Sigmoid colon (tissue), 4 donors: ENCODE measurements around the gene BCAS3.

ENCODE experiments used
- POLR2A ChIP-seq, 2 donors: fragments of 450-650 bp; IDR thresholded peaks; one replicate each; pipeline ENCODE4 v1.6.1; 2016; ENCODE audit warnings: antibody characterized with exemption in 2 of 2, mild to moderate bottlenecking in 2 of 2, moderate library complexity in 2 of 2
- POLR2AphosphoS5 ChIP-seq, 4 donors: sonication (generic); formaldehyde crosslinking; IDR thresholded peaks; one replicate each; pipeline ENCODE4 v1.6.1; 2017; ENCODE audit warnings: antibody characterized with exemption in 4 of 4
- TF ChIP-seq, protein P1 (sequence below), 4 experiments: fragments of 450-650 bp in 3 of 4; fragments of 200-600 bp in 1 of 4; IDR thresholded peaks; one replicate each; pipeline ENCODE4 v1.5.1; 2016 to 2019; ENCODE audit warnings: antibody characterized with exemption in 4 of 4, mild to moderate bottlenecking in 3 of 4, moderate library complexity in 2 of 4

DNA sequence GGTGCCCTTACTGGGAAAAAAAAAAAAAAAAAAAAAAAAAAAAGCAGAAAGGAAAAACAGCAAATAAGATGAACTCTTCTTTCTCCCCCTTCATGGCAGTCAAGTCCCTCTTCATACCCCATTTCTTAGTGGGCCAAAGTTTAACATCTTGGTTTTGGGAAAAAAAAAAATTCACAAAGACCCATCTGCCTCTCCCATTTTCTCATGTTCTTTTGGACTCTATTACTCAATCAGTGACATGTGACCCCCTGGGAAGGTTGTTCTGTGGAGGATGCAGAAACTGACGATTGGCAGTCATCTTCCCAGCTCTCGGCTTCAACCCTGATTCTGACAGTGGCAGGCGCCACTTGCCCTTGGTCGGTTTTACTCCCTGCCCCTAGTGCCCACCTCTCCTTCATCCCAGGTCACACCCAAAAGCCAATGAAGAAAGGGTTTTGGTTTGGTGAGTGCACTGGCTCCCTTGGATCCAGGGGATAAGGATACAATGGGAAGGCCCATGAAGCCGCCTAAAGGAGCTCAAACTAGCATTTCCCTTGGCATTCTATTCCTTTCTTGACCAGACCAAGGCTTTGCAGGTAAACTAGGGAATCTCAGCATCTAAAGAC lies 661.3 kb downstream of the BCAS3 start:
- TF ChIP-seq POLR2AphosphoS5 (IDR thresholded peaks at IDR 0.05): no peak
- no peak for TF ChIP-seq POLR2A (IDR thresholded peaks at IDR 0.05)
- TF ChIP-seq, protein P1, sequence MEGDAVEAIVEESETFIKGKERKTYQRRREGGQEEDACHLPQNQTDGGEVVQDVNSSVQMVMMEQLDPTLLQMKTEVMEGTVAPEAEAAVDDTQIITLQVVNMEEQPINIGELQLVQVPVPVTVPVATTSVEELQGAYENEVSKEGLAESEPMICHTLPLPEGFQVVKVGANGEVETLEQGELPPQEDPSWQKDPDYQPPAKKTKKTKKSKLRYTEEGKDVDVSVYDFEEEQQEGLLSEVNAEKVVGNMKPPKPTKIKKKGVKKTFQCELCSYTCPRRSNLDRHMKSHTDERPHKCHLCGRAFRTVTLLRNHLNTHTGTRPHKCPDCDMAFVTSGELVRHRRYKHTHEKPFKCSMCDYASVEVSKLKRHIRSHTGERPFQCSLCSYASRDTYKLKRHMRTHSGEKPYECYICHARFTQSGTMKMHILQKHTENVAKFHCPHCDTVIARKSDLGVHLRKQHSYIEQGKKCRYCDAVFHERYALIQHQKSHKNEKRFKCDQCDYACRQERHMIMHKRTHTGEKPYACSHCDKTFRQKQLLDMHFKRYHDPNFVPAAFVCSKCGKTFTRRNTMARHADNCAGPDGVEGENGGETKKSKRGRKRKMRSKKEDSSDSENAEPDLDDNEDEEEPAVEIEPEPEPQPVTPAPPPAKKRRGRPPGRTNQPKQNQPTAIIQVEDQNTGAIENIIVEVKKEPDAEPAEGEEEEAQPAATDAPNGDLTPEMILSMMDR (IDR thresholded peaks at IDR 0.05): no peak
